NCI-H2171 (cell line): Measurements from ENCODE around the gene DLG4.
"Not testable (repeated sequence)": the region's sequence is repeated elsewhere in the genome, so short reads cannot be mapped to it uniquely, and the experiment has no call there.

ENCODE experiments used
- DNase-seq: peaks from one replicate; lab custom pipeline; 2025; lab: John Stamatoyannopoulos, UW

Gene DLG4

GRCh38 chr17:7183433-7184090, 36.1 kb downstream of the DLG4 start:
- DNase-seq, result no peak

DNA sequence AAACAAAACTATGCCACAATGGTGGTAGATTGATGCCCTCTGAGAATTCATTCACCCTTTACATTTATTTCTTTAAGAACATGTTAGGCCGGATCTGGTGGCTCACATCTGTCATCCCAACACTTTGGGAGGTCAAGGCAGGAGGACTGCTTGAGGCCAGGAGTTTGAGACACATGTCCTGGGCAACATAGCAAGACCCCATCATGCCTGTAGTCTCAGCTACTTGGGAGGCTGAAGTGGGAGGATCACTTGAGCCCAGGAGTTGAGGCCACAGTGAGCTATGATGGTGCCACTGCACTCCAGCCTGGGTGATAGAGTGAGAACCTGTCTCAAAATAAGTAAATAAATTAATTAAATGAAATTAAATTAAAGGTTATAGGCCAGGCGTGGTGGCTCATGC, 37.5 kb downstream of the DLG4 start:
- not testable (repeated sequence) for DNase-seq

DNA sequence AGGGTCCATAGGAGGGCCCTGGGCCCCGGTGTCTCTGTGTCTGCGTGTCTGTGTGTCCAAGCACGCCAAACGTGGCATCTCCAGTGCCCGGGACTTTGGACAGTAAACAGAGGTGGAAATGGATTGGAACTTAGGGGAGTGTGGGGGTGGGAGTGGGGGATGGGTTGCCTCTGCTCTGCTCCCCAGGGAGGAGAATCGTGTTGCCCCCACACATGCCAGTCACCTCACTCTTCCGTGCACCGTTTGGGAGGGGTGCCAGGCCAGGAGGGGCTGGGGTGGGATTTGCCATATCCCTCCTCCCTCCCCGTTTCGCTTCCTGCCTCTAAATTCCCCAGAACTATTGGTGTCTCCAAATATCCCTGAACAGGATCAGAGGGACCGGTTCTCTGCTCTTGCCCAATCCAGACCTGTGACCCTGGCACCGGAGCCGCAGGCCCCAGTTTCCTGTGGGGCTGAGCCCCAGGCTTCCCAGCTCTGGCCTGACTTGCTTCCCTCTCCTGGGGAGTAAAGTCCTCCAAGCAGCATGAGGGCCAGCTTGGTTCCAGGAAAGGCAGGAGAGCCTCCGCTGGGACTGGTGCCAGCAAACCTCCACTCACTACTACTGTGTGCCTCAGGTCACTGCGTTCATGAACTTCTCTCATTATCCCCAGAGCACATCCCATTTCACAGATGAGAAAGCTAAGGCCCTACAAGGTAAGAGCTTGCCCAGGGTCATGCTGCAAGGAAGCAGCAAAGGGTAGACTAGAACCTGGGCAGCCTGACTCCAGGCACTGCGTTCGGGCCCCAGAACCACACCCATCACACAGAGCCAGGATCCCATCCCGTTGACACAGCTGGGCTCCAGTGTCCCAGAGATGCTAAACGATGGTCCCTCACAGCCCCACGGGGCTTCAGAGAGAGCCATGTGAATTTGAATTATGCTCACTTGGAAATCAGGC, 40.0 kb downstream of the DLG4 start, which contains the start of gene ASGR1:
Gene ASGR1 (minus strand): TSS at position 54 of the 938 bp plus-strand sequence. CDS start 807 bp downstream, outside the sequence.
- DNase-seq, result no peak

DNA sequence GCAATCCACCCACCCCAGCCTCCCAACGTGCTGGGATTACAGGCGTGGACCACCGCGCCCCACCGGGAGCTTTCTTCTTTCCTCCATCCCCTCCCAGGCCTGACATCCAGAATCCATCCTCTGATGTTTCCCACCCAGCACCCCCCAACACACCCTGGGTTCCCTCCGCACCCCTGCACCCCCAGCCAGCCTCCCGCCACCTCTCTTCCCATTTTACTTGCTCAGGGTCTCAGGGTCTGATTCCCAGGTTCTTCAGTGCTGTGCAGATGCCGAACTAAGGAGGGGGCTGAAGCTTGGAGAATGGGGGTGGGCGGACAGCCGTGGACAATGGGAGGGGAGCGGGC, 40.7 kb downstream of the DLG4 start:
- DNase-seq, result no peak

- DNase-seq, result peak; percentile 26
Measured at GRCh38 chr17:7177954-7178477, 41.6 kb downstream of the DLG4 start.

- DNase-seq, result peak; percentile 56
Measured at GRCh38 chr17:7177191-7177953, 42.3 kb downstream of the DLG4 start.

- DNase-seq, result no peak
Measured at GRCh38 chr17:7176841-7177190, 42.8 kb downstream of the DLG4 start.

GRCh38 chr17:7176107-7176840, 43.4 kb downstream of the DLG4 start:
- no peak for DNase-seq

DNA sequence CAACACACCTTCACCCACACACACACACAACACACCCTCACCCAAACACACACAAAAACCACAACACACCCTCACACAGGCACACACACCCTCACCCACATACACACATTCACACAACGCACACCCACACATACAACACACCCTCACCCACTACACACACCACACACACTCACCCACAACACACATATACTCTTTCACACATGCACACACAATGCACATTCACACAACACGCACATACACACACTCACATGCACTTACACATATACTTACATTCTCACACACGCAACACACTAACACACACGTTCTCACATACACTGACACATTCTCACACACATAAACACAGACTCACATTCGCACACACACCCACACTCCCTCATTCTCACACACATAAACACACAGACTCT, 44.3 kb downstream of the DLG4 start:
- DNase-seq, result no peak

DNA sequence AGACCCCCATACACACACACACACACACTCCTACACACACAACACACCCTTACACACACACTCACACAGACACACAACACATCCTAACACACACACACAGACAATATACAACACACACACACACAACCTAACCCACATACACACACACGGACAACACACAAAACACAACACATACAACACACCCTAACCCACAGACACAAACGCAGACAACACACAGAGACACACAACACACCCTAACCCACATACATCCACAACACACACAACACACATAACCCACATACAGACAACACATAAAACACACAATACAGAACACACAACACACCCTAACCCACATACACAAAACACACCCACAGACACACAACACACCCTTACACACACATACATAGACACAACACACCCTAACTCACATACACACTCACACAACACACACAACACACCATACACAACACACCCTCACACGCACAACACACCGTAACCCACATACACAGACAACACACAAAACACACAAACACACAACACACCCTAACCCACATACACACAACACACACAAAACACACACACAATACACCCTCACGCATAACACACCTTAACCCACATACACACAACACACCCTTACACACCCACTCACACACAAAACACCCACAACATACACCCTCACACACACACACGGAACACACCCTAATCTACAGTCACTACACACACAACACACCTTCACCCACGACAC, 44.9 kb downstream of the DLG4 start:
- no peak for DNase-seq

DNA sequence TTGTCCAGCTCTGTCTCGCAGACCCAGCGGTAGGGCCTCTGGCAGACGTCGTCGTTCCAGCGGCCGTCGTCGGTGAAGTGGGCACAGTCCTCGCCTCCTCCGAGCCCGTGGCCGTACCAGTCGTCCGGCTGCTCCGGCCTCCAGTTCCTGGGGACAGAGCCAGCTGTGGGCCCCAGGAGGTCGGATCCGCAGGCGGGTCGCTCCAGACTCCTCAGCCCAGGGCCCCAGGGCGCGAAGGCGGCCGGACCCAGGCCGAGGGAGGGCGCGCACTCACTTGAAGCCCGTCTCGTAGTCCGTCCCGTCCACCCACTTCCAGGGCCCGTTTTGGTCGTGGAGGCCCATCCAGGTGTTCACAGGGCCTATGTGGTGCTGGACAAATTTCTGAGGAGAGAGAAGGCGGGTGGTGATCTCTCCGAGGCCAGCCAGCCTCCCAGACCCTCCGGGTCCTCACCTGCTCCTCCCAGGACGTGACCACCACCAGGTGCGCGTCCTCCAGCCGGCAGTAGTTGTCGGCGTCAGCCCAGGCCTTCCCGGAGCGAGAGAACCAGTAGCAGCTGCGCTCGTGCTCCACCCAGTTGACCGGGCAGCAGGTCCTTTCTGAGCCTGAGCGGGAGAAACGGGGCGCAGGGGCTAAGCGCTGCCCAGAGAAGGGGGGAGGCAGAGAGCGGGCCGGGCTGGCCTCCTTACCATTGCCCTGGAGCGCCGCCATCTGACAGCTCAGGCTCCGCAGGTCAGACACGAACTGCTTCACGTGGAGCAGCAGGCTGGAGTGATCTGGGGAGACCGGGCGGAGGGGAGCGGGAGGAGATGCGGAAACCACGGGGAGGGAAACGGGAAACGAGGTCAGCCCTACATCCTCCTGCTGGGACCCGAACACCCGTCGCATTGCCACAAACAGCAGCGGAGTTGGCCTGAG, 45.7 kb downstream of the DLG4 start:
- DNase-seq, result no peak

DNA sequence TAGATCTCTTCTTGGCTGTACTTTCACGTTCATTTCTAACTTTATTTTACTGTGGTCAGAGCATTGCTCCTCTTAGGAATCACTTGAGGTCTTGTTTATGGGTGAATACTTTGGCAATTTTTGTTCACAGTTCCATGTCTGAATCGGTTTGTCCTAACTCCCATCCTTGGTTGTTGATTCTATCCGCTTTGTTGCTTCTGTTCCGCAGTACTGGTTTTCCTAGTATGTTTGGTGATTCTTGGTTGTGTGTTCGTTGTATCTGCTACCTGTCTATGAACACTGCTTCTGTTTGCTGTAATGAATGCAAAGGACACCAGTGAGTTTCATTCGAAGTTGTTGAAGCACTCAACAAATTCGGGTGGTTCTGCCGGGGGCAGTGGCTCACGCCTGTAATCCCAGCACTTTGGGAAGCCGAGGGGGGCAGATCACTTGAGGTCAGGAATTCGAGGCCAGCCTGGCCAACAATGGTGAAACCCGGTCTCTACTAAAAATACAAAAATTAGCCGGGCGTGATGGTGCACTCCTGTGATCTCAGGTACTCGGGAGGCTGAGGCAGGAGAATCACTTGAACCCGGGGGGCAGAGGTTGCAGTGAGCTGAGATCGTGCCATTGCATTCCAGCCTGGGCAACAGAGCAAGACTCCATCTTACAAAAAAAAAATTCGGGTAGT, 47.0 kb downstream of the DLG4 start:
- not testable (repeated sequence) for DNase-seq

GRCh38 chr17:7169565-7169908, 50.1 kb downstream of the DLG4 start:
- DNase-seq, result not testable (repeated sequence)

DNA sequence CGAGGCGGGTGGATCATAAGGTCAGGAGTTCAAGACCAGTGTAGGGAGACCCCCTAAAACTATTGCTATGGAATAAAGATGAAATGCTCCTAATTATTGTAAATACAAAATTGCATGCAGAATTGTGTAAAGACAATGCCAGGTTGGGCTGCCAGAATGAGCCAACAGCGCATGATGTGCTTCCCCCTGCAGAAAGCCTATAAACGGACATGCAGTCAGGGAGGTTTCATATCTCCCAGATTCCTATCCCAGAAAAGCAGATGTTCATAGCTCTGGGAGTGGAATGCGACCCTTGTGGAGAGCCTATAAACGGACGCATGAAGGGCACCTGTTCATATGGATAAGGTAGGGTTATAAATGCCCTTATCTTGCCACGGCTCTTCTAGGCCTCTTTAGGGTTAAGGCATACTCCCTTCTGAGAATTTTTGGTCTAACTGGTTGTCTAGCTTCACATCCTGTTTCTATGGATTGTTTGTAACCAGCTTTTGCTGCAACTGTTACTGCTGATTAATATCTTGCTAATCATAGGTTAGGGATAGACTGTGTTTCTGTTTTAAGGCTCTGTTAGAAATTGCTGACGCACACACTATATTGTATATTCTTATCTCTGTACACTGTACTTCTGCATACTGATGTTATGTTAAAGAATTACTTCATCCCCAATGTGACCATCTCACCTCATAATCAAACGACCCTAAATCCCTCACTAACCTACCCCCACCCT, 50.6 kb downstream of the DLG4 start:
- DNase-seq, result not testable (repeated sequence)

DNA sequence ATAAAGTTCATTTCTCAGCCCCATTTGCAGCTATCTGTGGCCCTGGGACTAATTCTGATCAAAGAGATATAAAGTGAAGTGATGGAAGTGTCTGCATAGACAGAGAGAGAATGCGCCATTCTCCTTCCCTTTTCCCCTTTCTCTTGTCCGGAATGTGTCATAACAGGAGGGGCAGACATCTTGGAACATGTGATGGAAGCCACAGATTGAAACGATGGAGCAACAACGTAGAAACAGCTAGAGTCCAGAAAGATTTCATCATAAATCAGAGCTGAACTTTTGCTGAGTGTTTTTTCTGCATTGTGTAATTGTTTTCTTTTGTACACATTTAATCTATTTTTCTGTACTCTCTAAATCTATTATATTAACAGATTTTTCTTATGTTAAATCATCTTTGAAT, 51.8 kb downstream of the DLG4 start:
- DNase-seq, result no peak

DNA sequence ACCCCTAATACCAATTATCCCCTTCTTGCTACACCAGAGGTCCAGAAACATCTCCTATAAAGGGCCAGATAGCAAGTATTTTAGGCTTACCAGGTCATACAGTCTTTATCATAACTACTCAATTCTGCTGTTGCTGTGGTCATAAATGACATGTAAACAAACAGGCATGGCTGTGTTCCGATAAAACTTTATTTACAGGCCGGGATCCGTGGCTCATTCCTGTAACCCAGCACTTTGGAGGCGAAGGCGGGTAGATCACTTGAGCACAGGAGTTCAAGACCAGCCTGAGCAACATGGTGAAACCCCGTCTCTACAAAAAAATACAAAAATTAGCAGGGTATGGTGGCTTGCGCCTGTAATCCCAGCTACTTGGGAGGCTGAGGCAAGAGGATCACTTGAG, 52.8 kb downstream of the DLG4 start:
- DNase-seq, result no peak

DNA sequence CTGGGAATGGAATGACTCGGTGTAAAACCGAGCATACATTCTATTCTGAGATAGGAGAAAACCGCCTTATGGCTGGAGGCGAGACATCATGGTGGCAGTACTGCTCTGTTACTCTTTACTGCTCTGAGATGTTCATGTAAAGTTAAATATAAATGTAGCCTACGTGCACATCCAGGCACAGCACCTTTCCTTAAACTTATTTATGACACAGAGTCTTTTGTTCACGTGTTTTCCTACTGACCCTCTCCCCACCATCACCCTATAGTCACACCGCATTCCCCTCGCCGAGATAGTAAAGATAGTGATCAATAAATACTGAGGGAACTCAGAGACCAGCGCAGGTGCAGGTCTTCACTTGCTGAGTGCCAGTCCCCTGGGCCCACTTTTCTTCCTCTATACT, 60.1 kb downstream of the DLG4 start:
- not testable (repeated sequence) for DNase-seq

GRCh38 chr17:7158424-7158823, 61.2 kb downstream of the DLG4 start:
- DNase-seq, result not testable (repeated sequence)
